K562 (cell line): Measurements from ENCODE around the gene DIP2C. TPM values are rescaled to one million over a fixed set of nuclear protein-coding genes. Genes with fewer than 3 reads are reported as not detected.

Source experiments
- DACH1 ChIP-seq: fragments of 450-650 bp; IDR thresholded peaks from 2 replicates; pipeline ENCODE4 v1.6.1; 2018; ENCODE audit not compliant: partially characterized antibody
- REST ChIP-seq, 2 experiments: fragments of 450-650 bp; formaldehyde crosslinking in 1 of 2; IDR thresholded peaks; 2 replicates each; pipeline versions ENCODE4 v1.4.0 to v1.6.1; 2014 to 2020; ENCODE audit warnings: mild to moderate bottlenecking in 2 of 2, borderline replicate concordance in 1 of 2, low read depth in 1 of 2
- SNIP1 ChIP-seq: fragments of 450-650 bp; IDR thresholded peaks from 2 replicates; pipeline ENCODE4 v1.7.1; 2017; ENCODE audit warnings: low read depth, mild to moderate bottlenecking
- ZNF165 ChIP-seq: fragments of 250-450 bp; sonication (Bioruptor Pico); IDR thresholded peaks from 2 replicates; pipeline ENCODE4 v1.4.0; 2020; ENCODE audit warnings: borderline replicate concordance
- polyA plus RNA-seq, 8 experiments: library from polyadenylated mRNA; depleted of rRNA in 4 of 8; stranded (reverse) in 5 of 8; unstranded in 3 of 8; fragments of >200 nt; fragmentation: Nextera tagmentation in 2 of 8; fragmentation: Illumina TruSeq in 1 of 8; extraction: Ambion mirVana in 2 of 8; extraction: Trizol in 1 of 8; gene quantifications; 2 replicates each; pipeline versions ENCODE4 v1.2.1 to v1.2.3, GENCODE V29; 2011 to 2014; ENCODE audit warnings: inconsistent platforms in 1 of 8, missing spikeins in 1 of 8
- total RNA-seq, 7 experiments: library from RNA; depleted of rRNA in 6 of 7; stranded (reverse); fragments of >200 nt in 6 of 7; fragmentation: Illumina TruSeq in 2 of 7; extraction: Trizol in 2 of 7; gene quantifications; 2 replicates each; pipeline versions ENCODE4 v1.2.1 to v1.2.3, GENCODE V29; 2011 to 2021; ENCODE audit warnings: low replicate concordance in 1 of 7
- TF ChIP-seq, protein P1 (sequence below): fragments of 450-650 bp; formaldehyde crosslinking; IDR thresholded peaks from 2 replicates; pipeline ENCODE4 v1.4.0; 2020; ENCODE audit warnings: mild to moderate bottlenecking

Gene DIP2C
- total and polyA plus RNA-seq, 9 of the 15 experiments (the other 6 are each of a cell fraction or from before 2014, with no cell fraction given): 0.01 TPM; not detected in 8

DNA sequence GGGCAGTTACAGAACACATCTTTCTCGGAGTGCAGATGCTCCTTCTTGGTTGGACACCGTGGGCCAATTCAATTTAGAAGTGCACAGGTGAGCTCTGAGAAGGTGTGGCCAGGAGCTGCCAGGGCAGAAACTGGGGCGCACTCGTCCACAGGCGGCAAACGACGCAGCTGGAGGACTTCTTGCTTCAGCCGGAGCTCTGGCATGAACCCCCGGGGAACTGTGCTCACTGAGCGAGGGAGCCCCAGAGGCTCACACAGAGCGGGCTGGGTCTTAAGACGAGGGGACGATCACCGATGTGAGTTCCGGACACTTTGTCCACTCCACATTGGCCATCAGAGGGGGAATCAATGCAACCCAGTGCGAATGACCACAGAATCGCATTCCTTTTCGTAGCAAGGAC is 413.8 kb downstream of the DIP2C start (continued):
- TF ChIP-seq REST (IDR thresholded peaks at IDR 0.05; ENCODE audit: borderline replicate concordance) (no peak), REST (CRISPR knock-in tag; IDR thresholded peaks at IDR 0.05; ENCODE audit: low read depth) (no peak), SNIP1 (no peak), DACH1 (no peak), ZNF165 (CRISPR knock-in tag) (no peak)
- TF ChIP-seq, protein P1, sequence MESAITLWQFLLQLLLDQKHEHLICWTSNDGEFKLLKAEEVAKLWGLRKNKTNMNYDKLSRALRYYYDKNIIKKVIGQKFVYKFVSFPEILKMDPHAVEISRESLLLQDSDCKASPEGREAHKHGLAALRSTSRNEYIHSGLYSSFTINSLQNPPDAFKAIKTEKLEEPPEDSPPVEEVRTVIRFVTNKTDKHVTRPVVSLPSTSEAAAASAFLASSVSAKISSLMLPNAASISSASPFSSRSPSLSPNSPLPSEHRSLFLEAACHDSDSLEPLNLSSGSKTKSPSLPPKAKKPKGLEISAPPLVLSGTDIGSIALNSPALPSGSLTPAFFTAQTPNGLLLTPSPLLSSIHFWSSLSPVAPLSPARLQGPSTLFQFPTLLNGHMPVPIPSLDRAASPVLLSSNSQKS (CRISPR knock-in tag): no peak
